GM12878 (cell line): ENCODE measurements around the gene CPSF4L. TPM values are rescaled to one million over a fixed set of nuclear protein-coding genes. Genes with fewer than 3 reads are reported as not detected.

Experiments
- ATAC-seq: fragments of 200-7000 bp; cut with Tn5 transposase; 3 replicates; pipeline ENCODE4 v1.9.1; 2020; ENCODE audit warnings: mild to moderate bottlenecking, moderate library complexity
- BruUV-seq: library from RNA; stranded (reverse); fragments of 400-500 nt; replicated peaks from 2 replicates; lab custom pipeline; 2021; lab: Mats Ljungman, UMichigan
- CTCF ChIA-PET: fragments of 300-600 bp; sonication (Branson Sonifier 250); formaldehyde crosslinking; extraction: SDS; loops from one replicate; lab custom pipeline; 2021; ENCODE audit warnings: inconsistent platforms; lab: Yijun Ruan, JAX
- POLR2A ChIA-PET: fragments of 350-600 bp; formaldehyde crosslinking; extraction: SDS; loops from one replicate; lab custom pipeline; 2021; ENCODE audit warnings: inconsistent platforms; lab: Charles Lee
- RAD21 ChIA-PET: fragments of 300-600 bp; sonication (Branson Sonifier 250); formaldehyde crosslinking; loops from one replicate; lab custom pipeline; 2023; ENCODE audit warnings: antibody characterized with exemption; ENCODE audit not compliant: unreplicated experiment; lab: Charles Lee
- SMC1A ChIA-PET: fragments of 300-600 bp; sonication (Branson Sonifier 250); formaldehyde crosslinking; loops from one replicate; lab custom pipeline; 2023; ENCODE audit not compliant: unreplicated experiment, uncharacterized antibody; lab: Charles Lee
- DNase-seq: peaks from one replicate; pipeline ENCODE4 v3.0.0-alpha.2; 2011; ENCODE audit warnings: low read depth, low spot score
- FAIRE-seq: peaks from 3 replicates; lab custom pipeline; 2011; peaks lifted over from hg19 to GRCh38; lab: Jason Lieb, UNC
- H2AFZ ChIP-seq: 2 replicates; pipeline ENCODE4 v1.6.0; 2011; ENCODE audit warnings: low read depth, low read length, control low read depth; ENCODE audit not compliant: control insufficient read depth
- H3K27ac ChIP-seq: 2 replicates; pipeline ENCODE4 v1.5.1; 2011; ENCODE audit warnings: control low read depth; ENCODE audit not compliant: control insufficient read depth, insufficient read depth
- H3K27me3 ChIP-seq, 2 experiments: replicated peaks in 1 of 2; 2 replicates each; pipeline versions ENCODE4 v1.6.0 to v1.6.1; 2011; ENCODE audit warnings: low read length in 1 of 2; ENCODE audit not compliant: control insufficient read depth in 2 of 2, insufficient read depth in 2 of 2
- H3K36me3 ChIP-seq, 2 experiments: 2 replicates each; pipeline ENCODE4 v1.5.1; 2011; ENCODE audit warnings: low read length in 1 of 2; ENCODE audit not compliant: control insufficient read depth in 2 of 2, insufficient read depth in 2 of 2
- H3K4me1 ChIP-seq: 2 replicates; pipeline ENCODE4 v1.6.1; 2011; ENCODE audit warnings: mild to moderate bottlenecking, low read length, moderate library complexity, mixed read lengths; ENCODE audit not compliant: control insufficient read depth, insufficient read depth
- H3K4me2 ChIP-seq: 2 replicates; pipeline ENCODE4 v1.6.0; 2011; ENCODE audit warnings: control low read depth; ENCODE audit not compliant: control insufficient read depth, insufficient read depth
- H3K4me3 ChIP-seq: fragments of 200-600 bp; sonication (generic); 2 replicates; pipeline ENCODE4 v1.5.1; 2016
- H3K79me2 ChIP-seq: 2 replicates; pipeline ENCODE4 v1.6.0; 2011; ENCODE audit warnings: low read length; ENCODE audit not compliant: control insufficient read depth, insufficient read depth
- H3K9ac ChIP-seq: 2 replicates; pipeline ENCODE4 v1.8.0; 2011; ENCODE audit warnings: low read length, control low read depth, mixed read lengths; ENCODE audit not compliant: control insufficient read depth, insufficient read depth
- H3K9me3 ChIP-seq: replicated peaks from 3 replicates; pipeline ENCODE4 v1.5.1; 2011; ENCODE audit warnings: mild to moderate bottlenecking, low read length; ENCODE audit not compliant: control insufficient read depth, insufficient read depth
- H4K20me1 ChIP-seq: 2 replicates; pipeline ENCODE4 v1.6.0; 2011; ENCODE audit not compliant: control insufficient read depth, insufficient read depth
- BACH1 ChIP-seq: fragments of 450-650 bp; IDR thresholded peaks from 2 replicates; pipeline ENCODE4 v1.6.1; 2017; ENCODE audit warnings: mild to moderate bottlenecking, borderline replicate concordance
- BMI1 ChIP-seq: fragments of 450-650 bp; IDR thresholded peaks from 2 replicates; pipeline ENCODE4 v1.6.1; 2016; ENCODE audit warnings: mild to moderate bottlenecking, moderate library complexity, borderline replicate concordance
- CHD2 ChIP-seq: IDR thresholded peaks from 2 replicates; pipeline ENCODE4 v1.6.1; 2011; ENCODE audit warnings: low read depth, low read length, improper control_type of control experiment, borderline replicate concordance
- CREB1 ChIP-seq: IDR thresholded peaks from 2 replicates; pipeline ENCODE4 v1.6.1; 2012; ENCODE audit warnings: low read depth, mild to moderate bottlenecking, inconsistent platforms
- ESRRA ChIP-seq: IDR thresholded peaks from 2 replicates; pipeline ENCODE4 v1.6.1; 2012; ENCODE audit warnings: mild to moderate bottlenecking, low read length, improper control_type of control experiment
- ETV6 ChIP-seq, 2 experiments: fragments of 450-650 bp in 1 of 2; IDR thresholded peaks in 1 of 2; conservative IDR thresholded peaks in 1 of 2; 2 replicates each; pipeline ENCODE4 v1.6.1; 2014; ENCODE audit warnings: antibody characterized with exemption in 1 of 2, borderline replicate concordance in 1 of 2, low read depth in 1 of 2, mild to moderate bottlenecking in 1 of 2, moderate library complexity in 1 of 2
- HDAC6 ChIP-seq: fragments of 200-600 bp; sonication (generic); IDR thresholded peaks from one replicate; pipeline ENCODE4 v1.8.0; 2017; ENCODE audit warnings: antibody characterized with exemption; ENCODE audit not compliant: unreplicated experiment
- IKZF1 ChIP-seq: fragments of 450-650 bp; conservative IDR thresholded peaks from 2 replicates; pipeline ENCODE4 v1.6.1; 2017; ENCODE audit warnings: antibody characterized with exemption, mild to moderate bottlenecking
- NFXL1 ChIP-seq: fragments of 450-650 bp; IDR thresholded peaks from 2 replicates; pipeline ENCODE4 v1.6.1; 2017; ENCODE audit warnings: antibody characterized with exemption, mild to moderate bottlenecking, borderline replicate concordance
- NFYB ChIP-seq: IDR thresholded peaks from 2 replicates; pipeline ENCODE4 v1.6.1; 2011; ENCODE audit warnings: low read depth, mild to moderate bottlenecking, low read length, improper control_type of control experiment, moderate library complexity; ENCODE audit not compliant: insufficient read depth
- NR2C1 ChIP-seq: fragments of 450-650 bp; IDR thresholded peaks from 2 replicates; pipeline ENCODE4 v1.6.1; 2017; ENCODE audit warnings: antibody characterized with exemption, mild to moderate bottlenecking, moderate library complexity
- PAX5 ChIP-seq: IDR thresholded peaks from 2 replicates; pipeline ENCODE4 v1.6.1; 2011; ENCODE audit warnings: low read depth, low read length, borderline replicate concordance
- TCF3 ChIP-seq: IDR thresholded peaks from 2 replicates; pipeline ENCODE4 v1.6.1; 2012; ENCODE audit warnings: low read depth, mild to moderate bottlenecking, low read length, borderline replicate concordance; ENCODE audit not compliant: insufficient read depth
- YBX1 ChIP-seq: fragments of 450-650 bp; IDR thresholded peaks from 2 replicates; pipeline ENCODE4 v1.6.1; 2016; ENCODE audit warnings: antibody characterized with exemption
- ZNF384 ChIP-seq: IDR thresholded peaks from 2 replicates; pipeline ENCODE4 v1.6.1; 2012; ENCODE audit warnings: low read depth, mild to moderate bottlenecking, low read length, improper control_type of control experiment, borderline replicate concordance
- ZNF622 ChIP-seq: fragments of 450-650 bp; IDR thresholded peaks from 2 replicates; pipeline ENCODE4 v1.6.1; 2017; ENCODE audit warnings: mild to moderate bottlenecking, inconsistent platforms
- WGBS: methylation state at CpG from one replicate; pipeline ENCODE4 v1.1.6; 2016; ENCODE audit warnings: low lambda C conversion rate; ENCODE audit not compliant: insufficient replicate concordance, insufficient coverage; ENCODE audit errors: missing lambda C conversion rate; 5-methylcytosine and 5-hydroxymethylcytosine counted together
- in situ Hi-C: fragments of 300-500 bp; cut with MboI; formaldehyde crosslinking; loops from 9 replicates; pipeline ENCODE4 v1.14.3; 2018; ENCODE audit warnings: mixed read lengths
- intact Hi-C: fragments of 100-400 bp; cut with micrococcal nuclease; formaldehyde crosslinking; loops from one replicate; pipeline ENCODE4 v1.14.2; 2022; ENCODE audit not compliant: unreplicated experiment
- polyA plus RNA-seq, 11 experiments: library from polyadenylated mRNA; depleted of rRNA in 4 of 11; unstranded in 6 of 11; stranded (reverse) in 5 of 11; fragments of >200 nt; fragmentation: Nextera tagmentation in 4 of 11; fragmentation: Illumina TruSeq in 1 of 11; extraction: Ambion mirVana in 4 of 11; extraction: Trizol in 1 of 11; gene quantifications; 1 replicate in 1 of 11; 2 replicates in 10 of 11; pipeline versions ENCODE4 v1.2.1 to v1.2.3, GENCODE V29; 2011 to 2016; ENCODE audit warnings: inconsistent platforms in 2 of 11, missing spikeins in 2 of 11, low read depth in 1 of 11
- total RNA-seq, 4 experiments: library from RNA; depleted of rRNA in 3 of 4; stranded (reverse); fragments of >200 nt in 3 of 4; fragmentation: Illumina TruSeq in 1 of 4; extraction: Trizol in 1 of 4; gene quantifications; 2 replicates each; pipeline versions ENCODE4 v1.2.1 to v1.2.3, GENCODE V29; 2013 to 2021
- TF ChIP-seq, protein P1 (sequence below): IDR thresholded peaks from 2 replicates; pipeline ENCODE4 v1.6.1; 2012; ENCODE audit warnings: low read depth, low read length, improper control_type of control experiment
- TF ChIP-seq, protein P2 (sequence below): fragments of 450-650 bp; IDR thresholded peaks from 2 replicates; pipeline ENCODE4 v1.6.1; 2017; ENCODE audit warnings: mild to moderate bottlenecking
- TF ChIP-seq, protein P3 (sequence below): fragments of 450-650 bp; IDR thresholded peaks from 2 replicates; pipeline ENCODE4 v1.6.1; 2017; ENCODE audit warnings: low read depth, mild to moderate bottlenecking, moderate library complexity

The CPSF4L gene
- total and polyA plus RNA-seq, 10 of the 15 experiments (the other 5 are each of a cell fraction or from before 2014, with no cell fraction given), result not detected

DNA sequence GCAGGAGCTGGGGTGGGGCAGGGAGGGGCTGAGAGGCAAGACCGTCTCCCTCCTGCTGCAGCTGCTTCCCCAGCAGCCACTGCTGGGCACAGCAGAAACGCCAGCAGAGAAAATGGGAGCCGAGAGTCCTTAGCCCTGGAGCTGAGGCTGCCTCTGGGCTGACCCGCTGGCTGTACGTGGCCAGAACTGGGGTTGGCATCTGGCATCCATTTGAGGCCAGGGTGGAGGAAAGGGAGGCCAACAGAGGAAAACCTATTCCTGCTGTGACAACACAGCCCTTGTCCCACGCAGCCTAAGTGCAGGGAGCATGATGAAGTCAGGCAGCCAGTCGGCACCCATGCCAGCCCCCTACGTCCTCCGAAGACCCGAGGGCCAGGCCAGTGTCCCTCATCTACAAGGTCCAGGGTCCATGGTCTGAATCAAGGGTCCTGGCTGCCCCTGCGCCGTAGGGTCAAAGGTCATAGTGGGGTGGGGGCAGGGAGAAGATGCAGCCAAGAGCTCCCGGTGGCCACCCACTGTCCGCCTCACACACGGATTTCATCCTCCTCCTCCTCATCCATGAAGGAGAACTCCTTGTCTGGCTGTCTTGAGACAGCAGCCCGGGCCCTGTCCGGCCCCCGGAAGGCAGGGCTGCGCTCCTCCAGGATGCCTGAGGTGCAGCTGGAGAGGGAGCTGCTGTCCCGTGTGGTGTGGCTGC is 23.4 kb upstream of the CPSF4L start (continued):
- TF ChIP-seq NR2C1, result peak; percentile 41; the same call in 1 of the 2 replicates
- TF ChIP-seq IKZF1, result no peak
- no peak for TF ChIP-seq YBX1
- TF ChIP-seq ZNF622, result no peak
- TF ChIP-seq NFYB, result no peak
- TF ChIP-seq ETV6 (conservative IDR thresholded peaks at IDR 0.05 in 1 of 2, IDR thresholded peaks at IDR 0.05 in 1 of 2; ENCODE audit: borderline replicate concordance in 1 of 2, low read depth in 1 of 2), result no peak
- TF ChIP-seq NFXL1, result no peak
- no peak for TF ChIP-seq HDAC6
- TF ChIP-seq PAX5, result no peak

DNA sequence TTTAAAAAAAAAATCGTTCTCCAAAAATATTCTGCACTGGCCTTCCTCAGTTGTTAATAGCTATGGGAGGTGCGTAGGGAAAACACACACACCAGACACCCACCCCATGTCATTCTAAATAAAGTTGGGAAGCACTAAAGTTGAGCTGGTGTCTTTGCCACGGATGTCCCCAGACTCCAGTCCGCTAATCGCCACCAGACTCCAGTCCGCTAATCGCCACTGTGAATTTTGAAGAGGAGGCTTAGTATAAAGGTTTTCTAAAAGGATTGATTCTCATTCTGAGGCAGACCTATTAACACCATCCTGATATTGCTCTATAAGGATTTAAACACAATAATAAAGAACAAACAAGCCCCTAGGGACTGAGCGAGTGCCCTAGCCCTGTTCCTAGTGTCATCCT is 22.7 kb upstream of the CPSF4L start:
- no TSS peak for BruUV-seq
- no peaks in the 10 kb centered on the region for H3K9me3 ChIP-seq
- intact Hi-C loops, result no loop called here
- no peaks in the 10 kb centered on the region for H4K20me1 ChIP-seq
- H3K4me2 ChIP-seq, result no peak overlapping the region
- ATAC-seq (no peak), FAIRE-seq (no peak), DNase-seq (no peak)
- H3K9ac ChIP-seq, result no peak overlapping the region
- H3K79me2 ChIP-seq, result no peaks in the 10 kb centered on the region
- H3K27me3 ChIP-seq, result no peaks in the 10 kb centered on the region
- ChIA-PET CTCF (interaction anchor here (2.4 kb wide), 1 partner anchor 14 kb away, joined by 8 read pairs; no protein-coding TSS in a partner anchor), POLR2A (interaction anchor here (0.5 to 1.4 kb wide), 2 partner anchors 13 to 14 kb away, joined by 3 read pairs; no protein-coding TSS in a partner anchor), SMC1A (interaction anchor here (1.5 to 5.6 kb wide), 3 partner anchors 13 to 33 kb away, joined by 4 to 29 read pairs (median 28); partner anchors contain the start of gene CDC42EP4), RAD21 (interaction anchor here (0.6 to 1.7 kb wide), 3 partner anchors 14 to 29 kb away, joined by 4 to 5 read pairs (median 5); no protein-coding TSS in a partner anchor)
- H3K36me3 ChIP-seq, result peaks cover 3 to 11% of the 10 kb centered on the region in 2 experiments; a peak in 2 of 4 replicates
- in situ Hi-C loops, result no loop called here
- H3K4me3 ChIP-seq, result no peak overlapping the region
- no peak overlapping the region for H2AFZ ChIP-seq
- WGBS, result 68% methylated on average over 8 of the region's 8 CpGs
- H3K4me1 ChIP-seq, result peaks cover 17% of the 10 kb centered on the region
- no peak overlapping the region for H3K27ac ChIP-seq
- TF ChIP-seq NFYB (no peak), BACH1 (no peak), TCF3 (no peak), ESRRA (no peak), CREB1 (no peak), BMI1 (no peak), ZNF384 (no peak), CHD2 (no peak)
- TF ChIP-seq, protein P1, sequence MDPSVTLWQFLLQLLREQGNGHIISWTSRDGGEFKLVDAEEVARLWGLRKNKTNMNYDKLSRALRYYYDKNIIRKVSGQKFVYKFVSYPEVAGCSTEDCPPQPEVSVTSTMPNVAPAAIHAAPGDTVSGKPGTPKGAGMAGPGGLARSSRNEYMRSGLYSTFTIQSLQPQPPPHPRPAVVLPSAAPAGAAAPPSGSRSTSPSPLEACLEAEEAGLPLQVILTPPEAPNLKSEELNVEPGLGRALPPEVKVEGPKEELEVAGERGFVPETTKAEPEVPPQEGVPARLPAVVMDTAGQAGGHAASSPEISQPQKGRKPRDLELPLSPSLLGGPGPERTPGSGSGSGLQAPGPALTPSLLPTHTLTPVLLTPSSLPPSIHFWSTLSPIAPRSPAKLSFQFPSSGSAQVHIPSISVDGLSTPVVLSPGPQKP, result no peak
- TF ChIP-seq, protein P2, sequence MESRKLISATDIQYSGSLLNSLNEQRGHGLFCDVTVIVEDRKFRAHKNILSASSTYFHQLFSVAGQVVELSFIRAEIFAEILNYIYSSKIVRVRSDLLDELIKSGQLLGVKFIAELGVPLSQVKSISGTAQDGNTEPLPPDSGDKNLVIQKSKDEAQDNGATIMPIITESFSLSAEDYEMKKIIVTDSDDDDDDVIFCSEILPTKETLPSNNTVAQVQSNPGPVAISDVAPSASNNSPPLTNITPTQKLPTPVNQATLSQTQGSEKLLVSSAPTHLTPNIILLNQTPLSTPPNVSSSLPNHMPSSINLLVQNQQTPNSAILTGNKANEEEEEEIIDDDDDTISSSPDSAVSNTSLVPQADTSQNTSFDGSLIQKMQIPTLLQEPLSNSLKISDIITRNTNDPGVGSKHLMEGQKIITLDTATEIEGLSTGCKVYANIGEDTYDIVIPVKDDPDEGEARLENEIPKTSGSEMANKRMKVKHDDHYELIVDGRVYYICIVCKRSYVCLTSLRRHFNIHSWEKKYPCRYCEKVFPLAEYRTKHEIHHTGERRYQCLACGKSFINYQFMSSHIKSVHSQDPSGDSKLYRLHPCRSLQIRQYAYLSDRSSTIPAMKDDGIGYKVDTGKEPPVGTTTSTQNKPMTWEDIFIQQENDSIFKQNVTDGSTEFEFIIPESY, result no peak
- TF ChIP-seq, protein P3, sequence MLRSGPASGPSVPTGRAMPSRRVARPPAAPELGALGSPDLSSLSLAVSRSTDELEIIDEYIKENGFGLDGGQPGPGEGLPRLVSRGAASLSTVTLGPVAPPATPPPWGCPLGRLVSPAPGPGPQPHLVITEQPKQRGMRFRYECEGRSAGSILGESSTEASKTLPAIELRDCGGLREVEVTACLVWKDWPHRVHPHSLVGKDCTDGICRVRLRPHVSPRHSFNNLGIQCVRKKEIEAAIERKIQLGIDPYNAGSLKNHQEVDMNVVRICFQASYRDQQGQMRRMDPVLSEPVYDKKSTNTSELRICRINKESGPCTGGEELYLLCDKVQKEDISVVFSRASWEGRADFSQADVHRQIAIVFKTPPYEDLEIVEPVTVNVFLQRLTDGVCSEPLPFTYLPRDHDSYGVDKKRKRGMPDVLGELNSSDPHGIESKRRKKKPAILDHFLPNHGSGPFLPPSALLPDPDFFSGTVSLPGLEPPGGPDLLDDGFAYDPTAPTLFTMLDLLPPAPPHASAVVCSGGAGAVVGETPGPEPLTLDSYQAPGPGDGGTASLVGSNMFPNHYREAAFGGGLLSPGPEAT, result no peak
